T-helper 1 cell treated with Interleukin-12 subunit alpha and Interleukin-12 subunit beta and Interleukin-4 antibody, amounts not matched to agents 30 ng/mL and 1 ng/mL, for 36 hours (primary cell): ENCODE data around the gene CUBN. TPM values are rescaled to one million over a fixed set of nuclear protein-coding genes. Genes with fewer than 3 reads are reported as not detected.
"Not testable (repeated sequence)": the region's sequence is repeated elsewhere in the genome, so short reads cannot be mapped to it uniquely, and the experiment has no call there.

Experiments used
- intact Hi-C: fragments of 100-400 bp; cut with micrococcal nuclease; formaldehyde crosslinking; loops from one replicate; pipeline ENCODE4 v1.15.1; 2024
- total RNA-seq: library from RNA; stranded (reverse); gene quantifications from 2 replicates; pipeline ENCODE4 v1.2.3, GENCODE V29; 2022

Gene CUBN
- total RNA-seq, 1 donor from 2014 or later = 1.4 TPM

- intact Hi-C loops = loop anchor here (10.0 kb wide), 2 partner anchors 825 to 1855 kb away; partner anchors contain the start of gene NMT2
Measured at GRCh38 chr10:17019696-17020095, 109.9 kb downstream of the CUBN start.

DNA sequence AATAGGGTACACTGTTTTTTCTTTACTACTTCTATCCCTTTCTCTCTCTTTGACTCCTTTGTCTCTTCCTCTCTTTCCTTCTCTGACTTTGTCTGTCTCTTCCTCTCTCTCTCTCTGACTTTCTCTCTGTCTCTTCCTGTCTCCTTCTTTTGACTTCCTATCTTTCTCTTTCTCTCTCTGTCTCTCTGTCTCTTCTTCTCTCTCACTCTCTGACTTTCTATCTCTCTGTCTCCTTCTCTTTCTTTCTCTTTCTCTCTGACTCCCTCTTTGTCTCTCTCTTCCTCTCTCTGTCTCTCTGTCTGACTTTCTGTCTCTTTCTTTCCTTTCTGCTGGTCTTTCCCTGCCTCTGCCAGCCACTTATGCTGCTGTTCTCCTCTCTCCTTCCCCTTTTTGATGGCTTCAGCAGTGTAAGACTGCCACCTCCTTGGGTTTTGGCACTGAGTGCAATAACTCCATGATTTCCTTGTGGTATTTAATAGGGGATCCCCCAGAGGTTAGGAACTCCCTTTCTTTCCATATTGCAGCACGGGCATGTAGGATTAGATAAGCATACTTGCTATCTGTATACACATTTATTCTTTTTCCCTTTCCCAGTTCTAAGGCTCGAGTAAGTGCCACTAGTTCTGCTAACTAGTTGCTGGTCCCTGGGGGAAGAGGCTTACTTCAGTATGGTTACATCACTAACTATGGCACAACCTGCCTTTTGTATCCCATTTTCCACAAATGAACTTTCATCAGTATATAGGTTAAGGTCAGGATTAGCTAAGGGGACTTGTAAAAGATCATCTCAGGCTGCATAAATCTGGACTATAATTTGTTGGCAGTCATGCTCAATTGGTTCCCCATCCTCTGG is 116.3 kb downstream of the CUBN start:
- intact Hi-C loops = not testable (repeated sequence)

- intact Hi-C loops = not testable (repeated sequence)
Measured at GRCh38 chr10:17012731-17013130, 116.9 kb downstream of the CUBN start.

GRCh38 chr10:17010363-17011145 is 119.1 kb downstream of the CUBN start:
- intact Hi-C loops = no loop called here

DNA sequence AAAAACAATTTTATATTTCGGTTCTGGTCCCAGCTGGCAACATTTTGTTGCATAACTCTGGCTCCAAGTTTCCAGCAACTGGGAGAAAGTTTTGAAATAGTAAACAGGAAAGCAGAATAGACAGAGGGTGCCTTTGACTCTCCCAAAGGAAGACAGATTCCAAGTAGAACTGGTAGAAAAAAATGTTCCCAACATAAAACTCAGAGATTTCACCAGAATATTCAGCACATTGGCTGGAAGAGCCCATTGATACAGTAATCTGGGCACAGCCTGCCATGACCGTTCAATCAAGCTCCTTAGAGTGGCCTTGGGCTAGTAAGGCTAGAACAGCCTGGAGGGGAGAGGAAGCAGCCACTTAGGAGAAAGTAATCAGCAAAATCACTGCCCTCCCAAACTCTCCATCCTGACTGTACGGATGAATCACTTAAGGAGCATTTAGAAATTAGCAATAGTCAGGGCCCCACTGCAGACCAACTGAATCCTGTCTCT is 120.4 kb downstream of the CUBN start:
- intact Hi-C loops = no loop called here

GRCh38 chr10:17007418-17007770 is 122.2 kb downstream of the CUBN start:
- intact Hi-C loops = no loop called here

- intact Hi-C loops = no loop called here
Measured at GRCh38 chr10:17006631-17007417, 122.8 kb downstream of the CUBN start.

DNA sequence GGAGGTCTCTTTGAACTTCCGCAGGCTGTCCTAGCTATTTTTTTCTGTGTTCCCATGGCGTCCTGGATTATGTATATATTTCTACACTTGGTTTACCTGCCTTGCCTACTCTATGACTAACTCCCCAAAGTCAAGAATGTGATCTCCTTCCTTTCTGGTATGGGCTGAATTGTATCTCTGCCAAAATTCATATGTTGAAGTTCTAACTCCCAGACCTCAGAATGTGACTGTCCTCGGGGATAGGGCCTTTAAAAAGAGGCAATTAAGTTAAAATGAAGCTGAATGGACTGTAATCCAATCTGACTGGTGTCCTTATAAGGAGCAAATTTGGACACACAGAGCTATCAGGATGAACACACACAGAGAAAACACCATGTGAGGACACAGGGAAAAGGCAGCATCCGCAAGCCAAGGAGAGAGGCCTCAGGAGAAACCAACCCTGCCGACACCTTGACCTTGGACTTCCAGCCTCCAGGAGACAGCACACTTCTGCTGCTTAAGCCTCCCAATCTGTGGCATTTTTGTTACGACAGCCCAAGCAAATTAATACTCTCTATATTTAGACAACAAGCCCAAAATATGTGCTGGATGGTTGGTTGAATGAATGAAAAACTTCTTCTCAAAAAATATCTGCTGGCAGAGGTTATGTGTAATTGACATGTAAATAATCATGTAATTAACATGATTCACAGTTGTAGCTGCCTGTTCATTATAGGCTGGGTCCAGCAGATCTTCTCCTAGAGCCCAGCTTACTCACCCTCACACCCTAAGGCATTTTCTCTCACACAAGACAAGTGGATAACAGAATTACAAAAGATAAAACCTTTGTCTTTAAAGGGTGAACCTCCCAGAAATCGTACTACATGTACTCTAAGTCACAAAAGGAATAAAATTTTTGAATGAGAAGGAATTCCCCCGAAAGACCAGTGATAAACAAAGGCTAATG is 123.7 kb downstream of the CUBN start:
- intact Hi-C loops = no loop called here

- intact Hi-C loops = no loop called here
Measured at GRCh38 chr10:17004801-17005380, 124.7 kb downstream of the CUBN start.

GRCh38 chr10:17003651-17004286 is 125.8 kb downstream of the CUBN start:
- intact Hi-C loops = loop anchor here (1.0 to 2.0 kb wide), 7 partner anchors 20 to 213 kb away; partner anchors contain the start of genes RSU1 and TRDMT1

- intact Hi-C loops = loop anchor here (1.0 to 2.0 kb wide), 7 partner anchors 20 to 213 kb away; partner anchors contain the start of genes RSU1 and TRDMT1
Measured at GRCh38 chr10:17003151-17003550, 126.5 kb downstream of the CUBN start.

- intact Hi-C loops = loop anchor here (1.0 to 2.0 kb wide), 4 partner anchors 35 to 228 kb away; no protein-coding TSS in a partner anchor
Measured at GRCh38 chr10:17001961-17002749, 127.5 kb downstream of the CUBN start.

- intact Hi-C loops = no loop called here
Measured at GRCh38 chr10:17001297-17001744, 128.3 kb downstream of the CUBN start.

DNA sequence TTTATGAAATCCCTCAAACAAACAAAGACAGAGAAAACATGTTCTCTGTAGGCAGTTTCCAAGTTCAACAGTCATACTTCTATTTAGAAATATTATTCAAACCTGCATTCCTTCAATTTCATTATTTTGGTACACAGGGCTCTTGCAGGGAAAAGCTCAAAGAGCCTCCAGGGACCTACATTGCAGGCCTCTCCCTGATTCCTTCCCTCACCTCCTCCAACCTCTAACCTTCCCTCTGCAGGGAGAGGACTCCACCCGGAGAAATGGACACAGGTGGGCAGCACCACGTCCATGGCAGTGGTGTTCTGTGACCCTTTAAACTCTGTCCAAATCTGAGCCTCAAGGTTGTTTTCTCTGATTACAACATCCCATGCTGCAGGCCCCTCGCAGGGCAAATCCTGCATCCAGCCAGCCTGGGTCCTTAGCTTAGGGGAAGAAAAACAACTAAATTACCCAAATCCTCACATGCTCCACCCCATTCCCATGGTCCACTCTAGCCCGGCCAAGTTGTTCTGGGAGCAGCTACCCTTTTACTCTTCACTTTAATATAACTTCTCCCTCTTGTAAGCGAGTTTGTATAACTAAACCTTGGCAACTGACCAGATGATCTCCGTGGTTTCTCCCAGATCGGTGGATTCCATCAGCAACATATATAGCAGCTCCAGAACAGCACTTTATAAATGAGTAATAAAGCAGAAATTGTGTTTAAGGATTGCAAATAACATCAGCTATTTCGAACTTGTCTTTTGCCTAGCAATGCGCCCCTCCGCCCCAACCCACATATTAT is 129.8 kb downstream of the CUBN start:
- intact Hi-C loops = no loop called here

GRCh38 chr10:16996530-16996964 is 133.1 kb downstream of the CUBN start:
- intact Hi-C loops = no loop called here

GRCh38 chr10:16995867-16996529 is 133.6 kb downstream of the CUBN start:
- intact Hi-C loops = no loop called here

- intact Hi-C loops = no loop called here
Measured at GRCh38 chr10:16993186-16993585, 136.4 kb downstream of the CUBN start.
